HG02840 (cell line): Measurements from ENCODE around the gene CYSLTR2.

Source experiments
- ATAC-seq: cut with Tn5 transposase; IDR thresholded peaks from one replicate; pipeline ENCODE4 v1.9.1; 2021; ENCODE audit warnings: mild to moderate bottlenecking, moderate library complexity, moderate number of reproducible peaks; ENCODE audit not compliant: unreplicated experiment, low FRiP score

The CYSLTR2 gene

DNA sequence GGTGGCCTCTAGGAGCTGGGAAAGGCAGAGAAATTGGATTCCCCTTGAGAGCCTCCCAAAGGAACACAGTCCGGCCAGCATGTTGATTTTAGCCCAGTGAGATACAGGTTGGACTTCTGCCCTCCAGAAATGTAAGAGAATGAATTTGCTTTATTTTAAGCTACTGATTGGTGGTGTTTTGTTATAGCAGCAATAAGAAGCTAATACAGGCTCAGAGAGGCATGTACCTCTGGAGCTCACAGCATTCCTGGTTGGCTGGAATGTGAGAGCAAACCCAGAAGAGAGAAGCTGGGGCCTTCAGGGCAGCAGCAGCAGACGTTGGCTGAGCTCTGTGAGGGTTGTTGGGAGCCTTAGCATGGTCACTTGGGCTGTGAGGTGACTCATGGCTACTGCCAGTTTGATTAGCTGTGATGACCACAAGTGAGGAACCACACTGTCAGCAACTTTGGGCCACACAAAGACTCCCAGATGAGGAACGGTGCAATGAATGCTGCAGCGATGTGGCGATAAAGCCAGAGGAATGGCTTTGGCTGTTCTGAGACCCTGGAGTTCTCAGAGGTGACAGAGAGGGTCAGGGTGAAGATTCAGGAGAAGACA is 80.1 kb downstream of the CYSLTR2 start:
- ATAC-seq = no peak

DNA sequence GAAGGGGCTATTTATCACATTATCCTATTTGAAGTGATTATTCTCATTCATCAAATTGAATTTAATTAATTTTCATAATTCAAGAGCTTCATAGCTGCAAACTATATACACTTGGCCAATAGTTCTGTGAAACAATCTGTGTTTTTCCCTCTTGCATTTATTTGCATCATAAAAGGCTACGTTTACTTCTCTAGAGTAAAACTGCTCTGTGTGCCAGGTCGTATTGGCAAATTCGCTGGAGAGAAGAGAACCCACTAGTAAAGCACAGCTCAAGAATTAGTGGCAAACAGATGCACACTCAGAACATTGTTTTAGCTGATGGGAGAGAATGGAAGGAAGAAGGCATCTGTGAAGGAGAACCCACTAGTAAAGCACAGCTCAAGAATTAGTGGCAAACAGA is 81.8 kb downstream of the CYSLTR2 start:
- no peak for ATAC-seq

DNA sequence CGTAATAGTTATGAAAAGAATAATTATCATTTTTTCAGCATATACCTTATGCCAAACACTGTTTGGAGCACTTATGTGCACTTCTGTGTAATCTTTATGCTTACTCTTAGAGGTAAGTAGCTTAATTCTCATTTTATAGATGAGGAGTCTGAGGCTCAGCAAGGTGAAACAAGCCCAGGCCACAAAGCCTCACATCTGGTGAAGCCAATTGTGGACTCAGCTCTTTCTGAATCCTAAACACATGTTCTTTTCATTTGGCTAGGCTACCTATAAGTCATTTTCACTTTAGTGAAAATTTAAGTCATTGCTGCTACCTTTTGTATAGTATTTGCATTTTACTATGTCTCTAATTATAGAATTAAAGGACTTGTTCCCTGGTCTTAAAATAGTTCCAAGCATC is 84.0 kb downstream of the CYSLTR2 start:
- no peak for ATAC-seq

DNA sequence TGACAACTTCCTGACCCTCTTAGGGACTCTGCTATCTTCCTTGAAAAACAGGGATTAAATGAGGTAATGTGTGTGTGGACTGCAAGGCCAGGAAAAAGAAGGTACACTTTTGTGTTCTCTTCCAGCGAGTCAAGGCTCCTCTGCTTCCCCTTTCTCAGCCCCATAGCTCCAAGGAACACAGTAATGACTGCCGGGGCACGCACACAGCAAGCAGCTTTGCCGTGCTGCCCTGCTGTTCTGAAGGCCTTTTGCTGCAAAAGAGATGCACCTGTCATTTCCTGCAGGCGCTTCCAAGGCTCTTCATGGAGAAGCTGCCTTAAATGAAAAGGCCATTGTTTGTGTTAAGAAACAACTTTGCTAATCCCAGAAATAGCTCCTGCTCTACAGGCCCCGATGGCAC is 84.6 kb downstream of the CYSLTR2 start:
- ATAC-seq = no peak

DNA sequence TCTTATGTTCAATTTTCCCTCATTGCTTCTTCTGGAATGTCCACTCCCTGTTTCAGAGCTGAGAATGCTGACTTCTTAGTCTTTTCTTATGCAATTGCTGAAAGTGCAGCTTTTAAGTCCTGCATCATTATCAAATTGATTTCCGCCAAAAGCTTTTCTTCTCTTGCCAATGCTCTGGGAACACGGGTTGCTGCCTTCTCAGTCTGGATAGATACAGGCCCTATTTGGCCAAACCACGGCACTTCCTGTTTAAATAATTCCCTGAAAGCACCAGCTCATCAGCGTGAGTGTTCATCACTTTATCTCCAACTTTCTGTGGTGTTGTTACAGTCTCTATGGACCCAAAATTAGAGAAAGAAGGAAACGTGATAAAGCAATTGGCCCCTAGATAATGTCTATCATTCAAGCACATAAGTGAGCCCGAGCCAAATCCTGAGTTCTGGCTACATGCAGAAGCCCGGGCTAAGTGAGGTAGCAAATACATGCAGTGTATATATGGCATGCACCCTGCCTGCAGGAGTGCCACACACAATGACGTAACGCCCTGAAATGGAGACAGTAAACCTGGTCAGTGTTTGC is 85.7 kb downstream of the CYSLTR2 start:
- ATAC-seq = no peak

DNA sequence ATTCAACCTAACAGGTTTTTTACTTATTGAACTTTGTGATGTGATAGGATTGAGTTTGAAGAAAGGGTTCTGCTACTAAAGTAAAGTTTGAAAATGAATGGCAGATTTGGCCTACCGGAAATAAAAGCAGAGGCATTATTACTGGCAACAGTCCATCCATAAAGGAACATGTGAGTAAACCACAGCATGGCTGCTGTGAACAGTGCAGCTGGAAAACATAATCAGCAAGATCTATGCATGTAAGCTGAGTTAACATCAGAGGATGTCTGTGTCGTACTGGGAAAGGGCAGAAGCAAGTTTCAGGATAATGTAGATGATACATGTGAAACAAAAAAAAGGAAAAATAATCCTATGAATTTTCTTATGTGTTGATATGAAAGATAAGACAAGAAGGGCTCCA is 87.6 kb downstream of the CYSLTR2 start:
- no peak for ATAC-seq

DNA sequence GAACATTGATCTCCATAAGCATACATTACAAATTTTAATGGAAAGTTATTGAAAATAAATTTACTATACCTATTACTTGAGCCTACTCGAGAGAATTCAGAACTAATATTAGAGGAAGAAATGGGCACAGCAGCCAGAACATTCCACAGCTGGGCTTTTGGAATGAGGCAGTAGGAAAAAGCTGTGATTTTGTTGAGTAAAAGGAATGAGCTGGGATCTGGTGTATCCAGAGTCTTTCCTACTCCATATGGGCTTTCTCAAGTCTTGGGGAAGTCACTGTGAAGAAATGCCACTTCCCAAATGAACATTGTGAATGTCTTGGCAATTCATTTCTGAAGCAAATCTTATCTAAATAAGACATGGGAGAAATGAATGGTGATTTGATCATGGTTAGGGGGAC is 93.1 kb downstream of the CYSLTR2 start:
- ATAC-seq = no peak

DNA sequence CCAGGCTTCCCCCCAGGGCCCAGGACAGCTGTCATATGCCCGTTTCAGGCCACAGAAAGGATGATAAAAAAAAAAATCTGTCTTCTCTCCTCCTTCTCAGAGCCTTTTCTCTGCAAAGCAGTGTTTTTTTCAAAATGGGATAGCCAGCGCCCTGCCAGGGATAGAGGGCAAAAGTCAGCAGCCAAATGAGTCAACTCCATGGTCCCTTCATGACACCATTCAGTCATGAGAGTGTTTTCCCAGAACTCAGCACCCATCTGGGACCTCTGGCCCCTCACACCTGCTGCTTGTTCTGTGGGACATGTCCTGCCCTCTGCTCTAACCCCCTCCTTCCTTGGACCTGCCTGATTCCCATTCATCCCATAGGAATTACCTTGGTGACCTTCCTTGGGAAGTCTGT is 95.0 kb downstream of the CYSLTR2 start:
- ATAC-seq = no peak

DNA sequence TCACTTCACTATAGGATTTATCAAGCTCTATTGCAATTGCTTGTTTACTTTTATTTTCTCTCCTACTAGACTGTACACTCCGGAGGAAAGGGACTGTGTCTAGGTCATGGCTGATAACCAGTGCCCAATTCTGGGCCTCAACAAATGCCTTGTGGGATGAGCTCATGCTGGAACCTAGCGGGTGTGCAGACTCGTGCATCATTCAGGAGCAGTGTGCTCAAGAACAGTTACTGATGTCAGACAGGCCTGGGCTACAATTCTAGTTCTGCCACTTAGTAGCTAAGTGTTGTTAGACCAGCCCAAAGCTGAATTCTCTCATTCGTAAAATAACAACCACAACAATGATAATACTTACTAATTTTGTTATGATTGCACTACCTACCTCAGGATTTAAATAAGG is 95.4 kb downstream of the CYSLTR2 start:
- ATAC-seq = no peak

DNA sequence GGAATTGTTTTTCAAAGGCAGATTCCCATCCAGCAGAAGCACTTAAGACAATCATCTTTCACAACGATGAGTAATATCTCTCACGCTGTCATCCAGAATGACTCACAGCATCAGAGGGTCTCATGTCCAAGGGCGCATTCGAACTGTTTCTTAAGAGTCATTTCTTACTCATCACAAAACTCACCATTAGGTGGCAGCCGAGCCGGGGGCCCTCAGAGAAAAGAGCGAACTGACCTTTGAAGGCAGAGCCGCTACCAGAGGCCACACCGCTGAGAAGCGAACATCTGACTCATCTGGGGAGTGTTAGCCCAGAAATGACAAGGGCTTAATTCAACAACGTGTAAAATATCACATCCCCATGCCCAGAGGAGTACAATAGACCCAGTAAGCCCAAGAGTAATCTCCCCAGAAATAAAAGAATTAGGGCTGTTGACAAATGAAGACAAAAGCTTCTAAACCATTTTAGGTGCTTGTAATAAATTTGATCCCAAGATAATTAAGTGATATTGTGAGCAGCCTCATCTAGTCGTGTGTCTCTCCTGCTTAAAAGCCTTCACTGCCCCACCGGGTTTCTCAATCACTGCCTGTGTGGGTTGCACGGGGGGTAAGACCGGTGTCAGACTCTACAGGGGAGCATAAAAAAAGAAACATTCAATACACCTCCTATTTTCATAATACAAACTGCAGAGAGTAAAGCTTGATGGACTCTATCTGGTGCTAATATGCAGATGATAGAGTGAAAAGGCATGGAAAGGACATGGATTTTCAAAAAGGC is 96.2 kb downstream of the CYSLTR2 start:
- ATAC-seq = peak; percentile 87

DNA sequence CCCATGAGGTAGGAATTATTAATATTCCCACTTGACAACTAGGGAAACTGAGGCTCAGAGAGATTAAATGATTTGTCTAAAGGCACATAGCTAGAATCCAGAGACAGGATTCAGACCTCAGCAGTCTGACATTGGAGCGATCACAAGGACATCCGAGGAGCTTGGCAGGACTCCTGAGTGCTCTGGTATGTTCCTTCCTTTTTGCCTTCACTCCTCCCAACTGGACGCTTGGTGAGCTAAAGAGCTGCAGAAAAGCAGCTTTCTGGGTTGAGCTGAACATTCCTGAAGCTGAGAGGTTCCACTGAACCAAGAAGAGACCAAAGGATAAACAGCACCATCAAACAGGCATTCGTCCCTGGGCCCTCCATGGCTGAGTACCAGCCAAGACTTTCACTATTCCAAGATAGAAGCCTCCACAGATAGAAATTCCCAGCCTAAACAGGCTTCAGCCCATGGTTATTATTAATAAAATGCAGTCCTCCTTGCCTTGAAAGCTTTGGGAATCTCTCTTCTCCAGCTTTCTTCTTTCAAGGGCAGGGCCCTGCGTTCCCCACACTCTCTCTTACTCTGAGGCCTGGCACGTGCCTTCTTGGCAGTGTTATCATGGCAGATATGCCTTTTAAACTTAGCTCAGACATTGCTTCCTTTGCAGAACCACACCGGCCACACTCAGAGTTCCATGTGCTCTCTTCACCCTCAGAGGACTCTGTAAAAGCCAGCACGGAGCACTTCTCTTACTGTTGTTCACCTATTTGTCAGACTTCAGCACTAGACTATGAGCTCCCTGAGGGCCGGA is 97.1 kb downstream of the CYSLTR2 start:
- no peak for ATAC-seq

DNA sequence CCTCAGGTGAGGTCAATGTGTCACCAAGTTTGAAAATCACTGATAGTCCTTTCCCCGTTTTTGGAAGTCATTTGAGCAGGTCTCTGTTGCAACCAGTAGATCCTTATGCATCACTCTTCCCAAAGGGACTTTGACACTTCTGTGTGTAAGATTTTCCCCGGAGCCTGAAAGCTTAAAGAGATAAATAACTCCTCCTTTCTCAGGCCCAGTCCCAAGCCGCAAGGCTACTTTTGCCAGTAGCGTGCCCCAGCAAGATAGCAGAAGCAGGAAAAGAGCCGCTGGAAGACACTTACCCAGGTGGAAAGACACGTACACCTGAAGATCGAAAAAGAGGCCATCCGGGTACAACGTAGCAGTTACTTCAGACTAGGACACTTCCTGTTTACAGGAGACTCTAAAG is 106.9 kb downstream of the CYSLTR2 start:
- ATAC-seq = no peak
